ENCODE measurements around the gene MGAT1.

DNA sequence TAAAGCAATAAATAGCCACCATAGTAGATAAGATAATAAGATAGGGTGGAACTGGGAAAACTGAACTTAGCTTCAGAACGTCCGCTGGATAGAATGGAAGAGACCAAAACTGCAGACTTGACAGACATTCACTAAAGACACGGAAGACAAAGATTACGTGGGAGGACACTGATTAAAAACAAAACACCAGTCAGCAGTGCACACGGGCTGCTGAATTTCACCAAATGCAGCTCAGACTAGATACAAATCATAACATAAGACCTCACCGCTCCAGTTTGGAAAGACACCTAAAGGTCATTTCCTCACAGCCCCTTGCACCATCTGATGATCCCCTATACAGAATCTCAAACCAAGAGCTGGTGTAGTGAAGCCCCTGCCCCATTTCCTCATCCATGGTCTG is 59.9 kb downstream of the MGAT1 start:
- TF ChIP-seq, protein P1, sequence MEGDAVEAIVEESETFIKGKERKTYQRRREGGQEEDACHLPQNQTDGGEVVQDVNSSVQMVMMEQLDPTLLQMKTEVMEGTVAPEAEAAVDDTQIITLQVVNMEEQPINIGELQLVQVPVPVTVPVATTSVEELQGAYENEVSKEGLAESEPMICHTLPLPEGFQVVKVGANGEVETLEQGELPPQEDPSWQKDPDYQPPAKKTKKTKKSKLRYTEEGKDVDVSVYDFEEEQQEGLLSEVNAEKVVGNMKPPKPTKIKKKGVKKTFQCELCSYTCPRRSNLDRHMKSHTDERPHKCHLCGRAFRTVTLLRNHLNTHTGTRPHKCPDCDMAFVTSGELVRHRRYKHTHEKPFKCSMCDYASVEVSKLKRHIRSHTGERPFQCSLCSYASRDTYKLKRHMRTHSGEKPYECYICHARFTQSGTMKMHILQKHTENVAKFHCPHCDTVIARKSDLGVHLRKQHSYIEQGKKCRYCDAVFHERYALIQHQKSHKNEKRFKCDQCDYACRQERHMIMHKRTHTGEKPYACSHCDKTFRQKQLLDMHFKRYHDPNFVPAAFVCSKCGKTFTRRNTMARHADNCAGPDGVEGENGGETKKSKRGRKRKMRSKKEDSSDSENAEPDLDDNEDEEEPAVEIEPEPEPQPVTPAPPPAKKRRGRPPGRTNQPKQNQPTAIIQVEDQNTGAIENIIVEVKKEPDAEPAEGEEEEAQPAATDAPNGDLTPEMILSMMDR (conservative IDR thresholded peaks at IDR 0.05 in 1 of 2, IDR thresholded peaks at IDR 0.05 in 1 of 2; ENCODE audit: extremely low read depth in 1 of 2, insufficient read depth in 1 of 2, low read depth in 1 of 2, low read length in 2 of 2), result no peak
- no peak for TF ChIP-seq EZH2 (IDR thresholded peaks at IDR 0.05; ENCODE audit: borderline replicate concordance, low read length)

Measured in mammary epithelial cell (primary cell).